Keratinocyte (primary cell): Measurements from ENCODE around the gene ATP7A. TPM values are rescaled to one million over a fixed set of nuclear protein-coding genes. Genes with fewer than 3 reads are reported as not detected.

Experiments used
- DNase-seq: peaks from one replicate; pipeline ENCODE4 v3.0.0-alpha.2; 2011; ENCODE audit warnings: low read depth, missing footprints, low spot score
- FAIRE-seq: peaks from 2 replicates; lab custom pipeline; 2011; peaks lifted over from hg19 to GRCh38; lab: Jason Lieb, UNC
- H2AFZ ChIP-seq: 2 replicates; pipeline ENCODE4 v1.6.0; 2012; ENCODE audit warnings: low read length, control low read depth, inconsistent platforms; ENCODE audit not compliant: control insufficient read depth
- H3K27ac ChIP-seq: 2 replicates; pipeline ENCODE4 v1.5.1; 2011; ENCODE audit warnings: low read length; ENCODE audit not compliant: control insufficient read depth, insufficient read depth
- H3K27me3 ChIP-seq: 3 replicates; pipeline ENCODE4 v1.6.0; 2011; ENCODE audit warnings: low read length; ENCODE audit not compliant: control insufficient read depth, insufficient read depth; ENCODE audit errors: extremely low read depth
- H3K36me3 ChIP-seq, 2 experiments: 2 replicates in 1 of 2; 3 replicates in 1 of 2; pipeline ENCODE4 v1.5.1; 2011; ENCODE audit warnings: low read length in 2 of 2, mild to moderate bottlenecking in 1 of 2; ENCODE audit not compliant: control insufficient read depth in 2 of 2, insufficient read depth in 2 of 2; ENCODE audit errors: extremely low read depth in 1 of 2
- H3K4me1 ChIP-seq: 3 replicates; pipeline ENCODE4 v1.5.1; 2011; ENCODE audit warnings: low read length; ENCODE audit not compliant: control insufficient read depth, insufficient read depth; ENCODE audit errors: extremely low read depth
- H3K4me2 ChIP-seq: 3 replicates; pipeline ENCODE4 v1.6.0; 2011; ENCODE audit warnings: low read depth, low read length; ENCODE audit not compliant: control insufficient read depth, insufficient read depth; ENCODE audit errors: extremely low read depth
- H3K4me3 ChIP-seq, 3 experiments: fragments of 200-600 bp in 1 of 3; sonication (generic) in 1 of 3; 2 replicates in 2 of 3; 3 replicates in 1 of 3; pipeline ENCODE4 v1.5.1; 2011 to 2016; ENCODE audit warnings: low read length in 3 of 3, mild to moderate bottlenecking in 3 of 3, control low read depth in 2 of 3, inconsistent platforms in 1 of 3, low read depth in 1 of 3, mixed read lengths in 1 of 3, mixed run types in 1 of 3, moderate library complexity in 1 of 3; ENCODE audit not compliant: control insufficient read depth in 2 of 3, insufficient read depth in 2 of 3; ENCODE audit errors: extremely low read depth in 1 of 3
- H3K79me2 ChIP-seq: 2 replicates; pipeline ENCODE4 v1.6.0; 2012; ENCODE audit warnings: low read length; ENCODE audit not compliant: control insufficient read depth, insufficient read depth
- H3K9ac ChIP-seq: 3 replicates; pipeline ENCODE4 v1.6.0; 2011; ENCODE audit warnings: low read length; ENCODE audit not compliant: control insufficient read depth, insufficient read depth; ENCODE audit errors: extremely low read depth
- H3K9me1 ChIP-seq: 3 replicates; pipeline ENCODE4 v1.6.0; 2011; ENCODE audit warnings: low read length; ENCODE audit not compliant: control insufficient read depth, insufficient read depth; ENCODE audit errors: extremely low read depth
- H3K9me3 ChIP-seq: 2 replicates; pipeline ENCODE4 v1.5.1; 2012; ENCODE audit warnings: low read depth, low read length; ENCODE audit not compliant: control insufficient read depth
- H4K20me1 ChIP-seq: 3 replicates; pipeline ENCODE4 v1.6.0; 2011; ENCODE audit warnings: low read length; ENCODE audit not compliant: control insufficient read depth, insufficient read depth; ENCODE audit errors: extremely low read depth
- CTCF ChIP-seq, 3 experiments: IDR thresholded peaks in 1 of 3; conservative IDR thresholded peaks in 1 of 3; optimal IDR thresholded peaks in 1 of 3; 2 replicates in 2 of 3; 3 replicates in 1 of 3; pipeline versions ENCODE3 to v1.5.1; 2011; ENCODE audit warnings: low read length in 3 of 3, mild to moderate bottlenecking in 3 of 3, moderate library complexity in 2 of 3, control low read depth in 1 of 3, inconsistent platforms in 1 of 3; ENCODE audit not compliant: insufficient read depth in 2 of 3; ENCODE audit errors: extremely low read depth in 1 of 3
- EZH2 ChIP-seq: IDR thresholded peaks from one replicate; pipeline ENCODE4 v1.6.1; 2012; ENCODE audit warnings: inconsistent platforms, mild to moderate bottlenecking, low read length, moderate library complexity
- dilution Hi-C: fragments of 300-500 bp; cut with MboI; formaldehyde crosslinking; loops from one replicate; pipeline ENCODE4 v1.7.0; 2020; ENCODE audit warnings: low sequenced_read_pairs; ENCODE audit not compliant: extremely low pct_ligation_motif_present
- polyA plus RNA-seq, 5 experiments: library from polyadenylated mRNA; depleted of rRNA in 3 of 5; stranded (reverse) in 3 of 5; stranded (forward) in 1 of 5; unstranded in 1 of 5; fragments of >200 nt; gene quantifications; 1 replicate in 1 of 5; 2 replicates in 3 of 5; 3 replicates in 1 of 5; pipeline versions ENCODE4 v1.2.1 to v1.2.3, GENCODE V29; 2011 to 2012; ENCODE audit warnings: missing spikeins in 2 of 5, low read depth in 1 of 5, low replicate concordance in 1 of 5

ATP7A gene
- polyA plus RNA-seq, 1 donor (not counting 4 experiments of a cell fraction or from before 2014, with no cell fraction given) = 4.0 TPM

- H3K4me1 ChIP-seq = no peaks in the 10 kb centered on the region
- H3K36me3 ChIP-seq = no peaks in the 10 kb centered on the region
- no peaks in the 10 kb centered on the region for H4K20me1 ChIP-seq
- no peaks in the 10 kb centered on the region for H3K79me2 ChIP-seq
- no peak overlapping the region for H2AFZ ChIP-seq
- dilution Hi-C loops = no loop called here
- H3K9me3 ChIP-seq = no peaks in the 10 kb centered on the region
- no peak overlapping the region for H3K9ac ChIP-seq
- H3K27ac ChIP-seq = no peak overlapping the region
- TF ChIP-seq EZH2 (no peak), CTCF (optimal IDR thresholded peaks at IDR 0.05 in 1 of 3, IDR thresholded peaks at IDR 0.05 in 1 of 3, conservative IDR thresholded peaks at IDR 0.05 in 1 of 3; ENCODE audit: extremely low read depth in 1 of 3, insufficient read depth in 2 of 3, low read length in 3 of 3) (no peak)
- no peak for DNase-seq
- H3K9me1 ChIP-seq = no peaks in the 10 kb centered on the region
- no peak overlapping the region for H3K4me2 ChIP-seq
- FAIRE-seq = no peak
- no peak overlapping the region for H3K4me3 ChIP-seq
- no peaks in the 10 kb centered on the region for H3K27me3 ChIP-seq
Observed at GRCh38 chrX:78042601-78043000, 132.1 kb downstream of the ATP7A start.

GRCh38 chrX:78046362-78046761 lies 135.9 kb downstream of the ATP7A start:
- H4K20me1 ChIP-seq = no peaks in the 10 kb centered on the region
- H3K27me3 ChIP-seq = no peaks in the 10 kb centered on the region
- no peaks in the 10 kb centered on the region for H3K79me2 ChIP-seq
- no peak overlapping the region for H3K27ac ChIP-seq
- no peaks in the 10 kb centered on the region for H3K9me3 ChIP-seq
- no peak overlapping the region for H2AFZ ChIP-seq
- H3K9me1 ChIP-seq = no peaks in the 10 kb centered on the region
- dilution Hi-C loops = no loop called here
- no peaks in the 10 kb centered on the region for H3K36me3 ChIP-seq
- no peak overlapping the region for H3K4me3 ChIP-seq
- TF ChIP-seq CTCF (optimal IDR thresholded peaks at IDR 0.05 in 1 of 3, IDR thresholded peaks at IDR 0.05 in 1 of 3, conservative IDR thresholded peaks at IDR 0.05 in 1 of 3; ENCODE audit: extremely low read depth in 1 of 3, insufficient read depth in 2 of 3, low read length in 3 of 3) (no peak), EZH2 (no peak)
- no peak overlapping the region for H3K9ac ChIP-seq
- FAIRE-seq (no peak), DNase-seq (no peak)
- no peak overlapping the region for H3K4me2 ChIP-seq
- H3K4me1 ChIP-seq = no peaks in the 10 kb centered on the region
